Endothelial cell (in vitro differentiated cells): Measurements from ENCODE around the gene RET. TPM values are rescaled to one million over a fixed set of nuclear protein-coding genes. Genes with fewer than 3 reads are reported as not detected.

Experiments
- DNase-seq: peaks from one replicate; pipeline ENCODE4 v3.0.0; 2021; ENCODE audit warnings: low spot score
- H3K27ac Mint-ChIP-seq: one replicate; pipeline ENCODE4 v1.8.0; 2021; ENCODE audit warnings: mixed read lengths, inconsistent platforms; ENCODE audit not compliant: unreplicated experiment
- H3K27me3 Mint-ChIP-seq: one replicate; pipeline ENCODE4 v1.8.0; 2021; ENCODE audit warnings: mild to moderate bottlenecking, moderate library complexity, mixed read lengths, inconsistent platforms; ENCODE audit not compliant: unreplicated experiment
- H3K36me3 Mint-ChIP-seq: one replicate; pipeline ENCODE4 v1.8.0; 2021; ENCODE audit warnings: mild to moderate bottlenecking, low read depth, mixed read lengths, inconsistent platforms; ENCODE audit not compliant: unreplicated experiment
- H3K4me1 Mint-ChIP-seq: one replicate; pipeline ENCODE4 v1.8.0; 2021; ENCODE audit warnings: mild to moderate bottlenecking, mixed read lengths, inconsistent platforms; ENCODE audit not compliant: unreplicated experiment
- H3K4me3 Mint-ChIP-seq: one replicate; pipeline ENCODE4 v1.8.0; 2021; ENCODE audit warnings: mild to moderate bottlenecking, mixed read lengths, inconsistent platforms; ENCODE audit not compliant: unreplicated experiment
- H3K9me3 Mint-ChIP-seq: one replicate; pipeline ENCODE4 v1.8.0; 2021; ENCODE audit warnings: mixed read lengths, inconsistent platforms; ENCODE audit not compliant: unreplicated experiment
- total RNA-seq: library from RNA; stranded (reverse); fragmentation: NEBNext Ultra II Directional; extraction: Animal tissue kit (Norgen Biotek cat#: 25700); gene quantifications from one replicate; pipeline ENCODE4 v1.2.1, GENCODE V29; 2021; ENCODE audit not compliant: unreplicated experiment
- TF ChIP-seq, protein P1 (sequence below): fragments of 200-600 bp; sonication (generic); IDR thresholded peaks from one replicate; pipeline ENCODE4 v1.5.0; 2021; ENCODE audit warnings: antibody characterized with exemption; ENCODE audit not compliant: unreplicated experiment

Gene RET
- total RNA-seq, 1 donor from 2014 or later = 0.28 TPM

DNA sequence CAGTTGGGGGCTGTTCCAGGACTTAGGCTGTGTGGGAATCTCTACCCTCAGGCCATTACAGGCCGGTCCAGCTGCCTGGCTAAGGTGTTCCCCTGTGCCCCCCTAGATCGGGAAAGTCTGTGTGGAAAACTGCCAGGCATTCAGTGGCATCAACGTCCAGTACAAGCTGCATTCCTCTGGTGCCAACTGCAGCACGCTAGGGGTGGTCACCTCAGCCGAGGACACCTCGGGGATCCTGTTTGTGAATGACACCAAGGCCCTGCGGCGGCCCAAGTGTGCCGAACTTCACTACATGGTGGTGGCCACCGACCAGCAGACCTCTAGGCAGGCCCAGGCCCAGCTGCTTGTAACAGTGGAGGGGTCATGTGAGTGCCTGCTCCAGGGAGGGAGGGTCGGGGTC lies 34.2 kb downstream of the RET start:
- H3K36me3 Mint-ChIP-seq = no peaks in the 10 kb centered on the region
- DNase-seq = no peak
- H3K4me1 Mint-ChIP-seq = no peaks in the 10 kb centered on the region
- H3K4me3 Mint-ChIP-seq = no peak overlapping the region
- no peaks in the 10 kb centered on the region for H3K9me3 Mint-ChIP-seq
- TF ChIP-seq, protein P1, sequence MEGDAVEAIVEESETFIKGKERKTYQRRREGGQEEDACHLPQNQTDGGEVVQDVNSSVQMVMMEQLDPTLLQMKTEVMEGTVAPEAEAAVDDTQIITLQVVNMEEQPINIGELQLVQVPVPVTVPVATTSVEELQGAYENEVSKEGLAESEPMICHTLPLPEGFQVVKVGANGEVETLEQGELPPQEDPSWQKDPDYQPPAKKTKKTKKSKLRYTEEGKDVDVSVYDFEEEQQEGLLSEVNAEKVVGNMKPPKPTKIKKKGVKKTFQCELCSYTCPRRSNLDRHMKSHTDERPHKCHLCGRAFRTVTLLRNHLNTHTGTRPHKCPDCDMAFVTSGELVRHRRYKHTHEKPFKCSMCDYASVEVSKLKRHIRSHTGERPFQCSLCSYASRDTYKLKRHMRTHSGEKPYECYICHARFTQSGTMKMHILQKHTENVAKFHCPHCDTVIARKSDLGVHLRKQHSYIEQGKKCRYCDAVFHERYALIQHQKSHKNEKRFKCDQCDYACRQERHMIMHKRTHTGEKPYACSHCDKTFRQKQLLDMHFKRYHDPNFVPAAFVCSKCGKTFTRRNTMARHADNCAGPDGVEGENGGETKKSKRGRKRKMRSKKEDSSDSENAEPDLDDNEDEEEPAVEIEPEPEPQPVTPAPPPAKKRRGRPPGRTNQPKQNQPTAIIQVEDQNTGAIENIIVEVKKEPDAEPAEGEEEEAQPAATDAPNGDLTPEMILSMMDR = no peak
- peaks cover 10% of the 10 kb centered on the region for H3K27me3 Mint-ChIP-seq
- H3K27ac Mint-ChIP-seq = no peak overlapping the region

DNA sequence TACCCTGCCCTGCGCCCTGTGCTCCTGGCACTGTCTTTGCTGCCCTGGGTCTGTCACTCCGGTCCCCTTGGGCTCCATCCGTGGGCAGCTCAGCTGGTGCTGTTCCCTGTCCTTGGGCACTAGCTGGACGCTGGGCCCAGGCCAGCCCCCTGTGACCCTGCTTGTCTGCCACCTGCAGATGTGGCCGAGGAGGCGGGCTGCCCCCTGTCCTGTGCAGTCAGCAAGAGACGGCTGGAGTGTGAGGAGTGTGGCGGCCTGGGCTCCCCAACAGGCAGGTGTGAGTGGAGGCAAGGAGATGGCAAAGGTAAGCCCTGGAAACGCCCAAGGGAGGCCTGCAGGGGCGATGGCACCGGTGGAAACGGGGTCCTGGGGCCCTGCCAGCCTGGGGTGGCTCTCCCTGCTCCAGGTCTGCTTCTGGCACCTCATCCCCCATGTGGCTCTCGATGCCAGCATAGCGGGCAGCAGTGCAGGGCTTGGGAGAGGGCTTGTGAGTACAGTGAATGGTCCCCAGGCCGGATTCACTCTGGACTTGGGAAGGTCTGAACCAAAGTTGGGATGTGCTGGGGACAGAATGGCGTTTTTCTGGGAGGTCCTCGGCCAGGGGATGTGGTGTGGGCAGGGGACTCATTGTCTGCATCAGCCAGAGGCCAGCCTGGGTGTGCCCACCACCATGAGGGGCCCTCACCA lies 35.2 kb downstream of the RET start:
- Mint-ChIP-seq H3K4me1 (no peaks in the 10 kb centered on the region), H3K4me3 (no peak overlapping the region), H3K27ac (no peak overlapping the region), H3K9me3 (no peaks in the 10 kb centered on the region), H3K36me3 (no peaks in the 10 kb centered on the region), H3K27me3 (peaks cover 10% of the 10 kb centered on the region)
- TF ChIP-seq, protein P1 = no peak
- no peak for DNase-seq

DNA sequence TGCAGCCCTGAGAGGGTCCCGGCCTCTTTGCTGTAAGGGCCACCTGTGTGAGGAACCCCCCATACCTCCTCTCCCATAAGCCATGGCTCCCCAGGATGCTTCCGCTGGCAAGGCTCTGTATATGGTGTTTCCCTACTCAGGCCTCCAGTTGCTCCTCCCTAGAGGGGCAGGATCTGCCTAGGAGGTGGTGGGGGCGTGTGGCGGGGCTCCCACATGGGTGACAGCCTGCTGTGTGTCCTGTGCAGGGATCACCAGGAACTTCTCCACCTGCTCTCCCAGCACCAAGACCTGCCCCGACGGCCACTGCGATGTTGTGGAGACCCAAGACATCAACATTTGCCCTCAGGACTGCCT lies 35.7 kb downstream of the RET start:
- Mint-ChIP-seq H3K27ac (no peak overlapping the region), H3K4me3 (no peak overlapping the region), H3K36me3 (no peaks in the 10 kb centered on the region), H3K27me3 (peaks cover 9% of the 10 kb centered on the region), H3K4me1 (no peaks in the 10 kb centered on the region), H3K9me3 (no peaks in the 10 kb centered on the region)
- TF ChIP-seq, protein P1 = no peak
- no peak for DNase-seq

DNA sequence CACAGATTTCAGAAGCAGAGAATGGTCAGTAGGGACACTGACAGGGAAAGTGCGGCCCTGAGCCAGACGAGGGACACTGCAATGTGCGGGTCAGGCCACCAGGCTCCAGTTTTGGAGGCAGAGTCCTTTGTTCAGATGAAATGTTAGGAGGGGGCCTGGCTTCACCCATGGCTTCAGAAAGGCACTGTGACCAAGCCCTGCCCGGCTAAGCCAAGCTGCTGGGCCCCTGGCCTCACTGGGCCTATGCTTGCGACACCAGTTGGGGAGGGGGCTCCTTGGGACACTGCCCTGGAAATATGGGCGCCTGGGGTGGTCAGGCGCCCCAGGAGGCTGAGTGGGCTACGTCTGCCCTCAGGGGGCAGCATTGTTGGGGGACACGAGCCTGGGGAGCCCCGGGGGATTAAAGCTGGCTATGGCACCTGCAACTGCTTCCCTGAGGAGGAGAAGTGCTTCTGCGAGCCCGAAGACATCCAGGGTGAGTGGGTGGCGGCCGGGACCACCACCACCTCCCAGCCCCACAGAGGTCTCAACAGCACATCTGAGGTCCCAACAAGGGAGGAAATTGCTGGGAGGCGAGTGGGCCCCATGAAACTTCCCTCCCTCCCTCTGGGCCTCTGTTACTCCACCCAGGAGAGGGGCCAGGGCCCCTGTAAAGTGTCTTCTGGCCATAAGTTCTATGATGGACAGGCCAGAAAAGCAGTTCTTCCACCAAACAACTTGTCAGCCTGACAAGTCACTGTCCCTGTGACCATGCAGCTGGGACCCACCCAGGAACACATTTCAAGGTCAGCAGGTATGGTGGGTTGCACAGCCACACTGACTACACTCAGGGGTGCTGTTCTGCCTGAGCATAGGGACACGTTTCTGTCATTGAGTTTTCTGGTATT lies 36.6 kb downstream of the RET start:
- TF ChIP-seq, protein P1 = no peak
- no peaks in the 10 kb centered on the region for H3K9me3 Mint-ChIP-seq
- no peaks in the 10 kb centered on the region for H3K36me3 Mint-ChIP-seq
- H3K27me3 Mint-ChIP-seq = peaks cover 10% of the 10 kb centered on the region
- DNase-seq = no peak
- no peak overlapping the region for H3K4me3 Mint-ChIP-seq
- no peak overlapping the region for H3K27ac Mint-ChIP-seq
- no peaks in the 10 kb centered on the region for H3K4me1 Mint-ChIP-seq
